Embryonic facial prominence (tissue), 1 donor: Measurements from ENCODE around the gene ABCA4.

Experiments
- DNase-seq: peaks from one replicate; pipeline ENCODE4 v3.0.0-alpha.2; 2016; ENCODE audit errors: extremely low spot score

The ABCA4 gene

DNA sequence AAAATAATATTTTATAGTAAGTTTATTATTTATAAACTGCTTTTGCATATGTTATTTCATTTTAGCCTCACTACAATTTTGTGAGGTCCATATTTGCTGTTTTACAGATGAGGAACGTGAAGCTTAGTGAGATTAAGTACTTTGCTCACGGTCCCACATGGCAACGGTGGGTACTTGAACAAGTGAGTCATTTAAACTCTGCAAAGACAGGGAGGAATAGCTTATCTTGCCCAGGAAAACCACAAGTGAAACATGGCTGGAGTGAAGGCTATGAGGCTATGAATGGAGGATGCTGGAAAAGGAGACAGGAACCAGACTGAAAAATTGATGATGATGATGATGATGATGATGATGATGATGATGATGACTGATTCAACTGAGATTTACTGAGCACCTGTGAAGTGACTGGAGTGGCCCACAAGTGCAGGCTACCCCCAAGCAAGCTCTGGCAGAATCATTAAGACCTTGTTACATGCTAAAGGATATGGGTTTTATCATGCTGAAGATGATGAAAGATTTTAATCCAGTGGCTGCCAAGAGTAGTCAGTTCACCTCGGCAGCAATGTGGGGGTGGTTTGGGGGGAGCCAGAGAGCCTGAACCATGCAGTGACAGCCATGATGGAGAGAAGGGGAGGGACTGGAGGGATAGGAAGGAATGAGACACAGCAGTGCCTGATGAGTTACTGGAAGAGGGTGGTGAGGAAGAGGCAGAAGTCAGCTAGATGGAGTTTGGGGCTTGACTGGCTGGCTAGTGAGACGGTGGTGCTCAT, 1.4 kb upstream of the ABCA4 start:
- no peak for DNase-seq

DNA sequence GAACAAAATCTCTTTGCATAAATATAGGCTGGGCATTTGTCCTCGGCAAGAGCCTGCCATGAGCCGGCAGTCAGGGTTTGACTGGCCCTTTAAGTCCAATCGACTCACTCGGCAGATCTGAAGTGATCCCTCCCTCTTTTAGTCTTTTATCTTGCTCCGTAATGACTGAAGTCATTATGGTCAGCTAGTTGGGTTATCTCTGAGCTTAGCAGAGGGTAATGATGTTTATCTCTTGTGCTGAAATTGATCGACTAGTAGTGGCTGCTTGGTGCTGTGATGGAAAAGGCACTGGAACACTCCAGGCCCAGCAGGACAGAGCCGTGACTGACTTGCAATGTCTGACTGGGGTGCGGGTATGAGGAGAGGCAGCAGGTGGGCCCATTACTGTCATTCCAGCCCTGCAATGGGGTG, 468 bp upstream of the ABCA4 start:
- DNase-seq = no peak

- no peak for DNase-seq
These were observed 412 bp downstream of the ABCA4 start for GRCh38 chr1:94120570-94120901.

DNA sequence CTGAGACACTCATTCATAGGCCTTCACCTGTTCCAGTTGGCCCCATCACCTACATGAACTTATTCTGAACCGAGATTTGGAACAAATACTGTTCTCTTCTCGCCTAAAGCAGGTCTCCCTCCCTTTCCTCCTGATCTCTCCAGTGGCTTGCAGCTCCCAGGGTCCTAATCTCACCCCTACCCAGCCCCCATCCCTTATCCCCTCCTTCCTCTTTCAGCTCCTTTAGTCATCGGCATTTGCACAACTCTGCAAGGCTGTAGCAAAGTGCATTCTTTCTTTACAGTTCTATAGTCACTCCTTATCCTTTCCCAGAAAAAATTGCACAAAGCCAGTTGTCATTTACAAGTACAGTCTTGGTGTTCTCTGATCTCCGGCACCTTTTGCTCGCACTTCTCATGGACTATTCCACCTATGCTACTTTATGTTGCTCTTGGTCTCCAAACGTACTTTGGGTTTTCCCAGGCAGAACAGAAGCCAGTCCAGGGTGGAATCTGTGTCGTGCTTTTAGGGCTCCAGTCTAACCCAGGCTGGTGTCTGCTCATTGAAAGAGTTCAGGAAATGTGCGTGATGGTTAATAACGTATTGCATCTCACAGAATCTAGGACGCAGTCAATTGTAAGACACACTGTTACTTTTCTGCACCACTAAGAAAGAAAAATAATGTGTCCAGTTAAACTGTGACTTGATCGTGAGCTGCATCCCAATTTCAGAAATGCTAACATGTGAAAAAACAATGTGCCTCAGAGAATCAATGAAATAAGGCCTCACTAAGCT, 965 bp downstream of the ABCA4 start:
- no peak for DNase-seq

DNA sequence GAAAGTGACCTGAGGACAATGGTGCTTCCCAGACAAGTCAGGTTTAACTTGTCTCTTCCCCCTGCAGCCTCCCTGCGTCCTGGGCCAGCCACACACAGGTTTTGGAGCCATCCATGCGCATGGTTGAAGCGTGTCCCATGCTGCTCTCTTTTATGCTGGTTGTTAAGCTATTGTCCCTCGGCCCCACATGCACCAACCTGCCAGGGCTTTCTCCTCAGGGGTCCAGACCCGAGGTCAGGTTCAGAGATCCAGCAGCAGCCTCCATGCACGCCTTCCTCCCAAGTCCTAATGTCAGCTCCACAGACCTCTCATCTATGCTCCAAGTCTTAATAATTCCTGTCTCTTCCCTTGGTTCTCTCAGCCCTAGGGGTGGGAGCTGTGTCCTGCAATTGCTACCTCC, 1.6 kb downstream of the ABCA4 start:
- DNase-seq = no peak

DNA sequence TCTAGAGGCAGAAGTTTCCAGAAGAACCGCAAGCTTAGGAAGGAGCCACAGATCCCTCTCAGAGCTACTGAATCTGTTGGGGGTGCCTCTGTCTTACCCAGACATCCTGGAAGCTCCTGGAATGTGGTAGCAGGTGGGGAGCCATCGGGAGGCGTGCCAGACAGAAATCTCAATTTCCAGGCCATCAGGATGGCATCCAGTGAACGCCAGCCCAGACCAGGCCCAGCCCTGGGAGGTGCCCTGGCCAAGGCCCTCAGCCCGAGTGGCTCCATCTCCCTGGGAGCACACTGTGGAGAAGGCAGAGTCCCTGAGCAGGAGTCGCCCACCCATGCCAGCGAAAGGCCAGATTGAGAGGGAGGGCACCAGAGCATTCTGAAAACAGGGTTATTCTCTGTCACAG, 2.5 kb downstream of the ABCA4 start:
- no peak for DNase-seq

DNA sequence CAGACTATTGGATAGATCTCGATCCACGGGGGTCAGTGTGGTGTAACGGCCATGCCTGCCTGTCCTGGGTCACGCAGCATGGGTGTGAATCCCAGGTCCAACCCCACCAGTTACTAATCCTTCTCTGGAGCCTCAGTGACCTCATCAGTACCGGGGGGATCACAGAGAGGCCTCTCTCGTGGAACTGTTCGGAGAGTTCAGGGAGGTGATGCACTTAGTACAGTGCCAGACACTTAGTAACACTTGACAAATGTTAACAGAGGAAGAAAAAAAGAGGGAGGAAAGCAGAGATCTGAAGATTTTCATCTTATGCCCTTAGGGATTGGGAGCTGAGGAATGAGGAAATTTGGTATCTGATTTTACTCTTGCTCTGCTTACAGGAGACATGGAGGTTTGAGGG, 2.9 kb downstream of the ABCA4 start:
- DNase-seq = no peak

- no peak for DNase-seq
These were observed 3.6 kb downstream of the ABCA4 start for GRCh38 chr1:94117259-94117851.

DNA sequence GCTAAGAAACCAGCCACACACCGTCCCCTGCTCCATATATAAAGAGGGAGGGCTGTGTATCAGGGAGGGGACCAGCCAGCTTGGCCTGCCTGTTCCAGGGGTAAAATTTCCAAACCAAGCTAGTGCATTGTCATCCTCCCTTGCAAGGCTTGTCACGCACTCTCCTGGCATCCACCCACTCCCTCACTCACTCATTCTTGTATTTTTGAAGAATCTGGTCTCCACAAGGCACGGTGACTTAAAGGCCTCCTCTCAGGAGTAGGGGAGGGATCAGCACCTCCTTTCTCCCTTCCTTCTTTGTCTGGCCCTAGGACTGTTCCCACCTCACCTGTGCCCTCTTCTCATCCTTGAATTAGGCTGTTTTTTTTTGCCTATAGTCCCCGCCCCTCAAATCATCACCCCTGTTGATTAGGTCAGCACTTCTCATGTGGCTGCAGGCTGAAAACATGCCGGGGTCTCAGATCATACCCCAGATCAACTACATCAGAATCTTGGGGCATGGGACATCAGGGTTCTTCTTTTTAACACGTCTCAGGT, 5.0 kb downstream of the ABCA4 start:
- DNase-seq = no peak

- no peak for DNase-seq
These were observed 5.6 kb downstream of the ABCA4 start for GRCh38 chr1:94115254-94115899.

DNA sequence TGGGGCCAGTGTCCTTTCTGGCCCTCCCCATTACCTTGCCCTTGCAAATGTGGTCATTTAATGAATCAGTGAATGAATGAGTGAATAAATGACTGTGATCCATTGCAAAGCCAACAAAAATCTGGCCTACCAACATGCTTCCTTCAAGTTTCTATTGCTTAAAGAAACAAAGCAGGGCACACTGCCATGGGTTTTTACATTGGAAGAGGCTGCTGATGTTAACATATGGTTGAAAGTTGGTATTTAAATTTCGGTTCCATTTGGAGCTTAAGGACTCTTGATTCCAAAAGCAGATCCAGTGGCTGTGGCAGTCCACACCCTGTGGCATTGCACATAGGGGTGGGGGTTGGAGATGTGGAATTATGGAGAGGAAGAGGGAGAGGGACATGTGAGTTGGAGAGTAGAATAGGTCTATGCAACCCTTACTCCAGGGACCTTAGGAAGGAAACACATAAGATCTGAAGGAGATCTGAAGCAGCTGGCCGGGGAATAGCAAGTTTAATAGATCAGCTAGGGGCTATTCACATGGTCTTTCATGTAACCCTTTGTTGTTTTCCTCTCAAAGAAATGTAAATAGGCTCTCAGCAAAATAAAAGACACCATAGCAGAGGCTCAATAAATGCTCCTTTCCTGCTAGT, 7.2 kb downstream of the ABCA4 start:
- no peak for DNase-seq

DNA sequence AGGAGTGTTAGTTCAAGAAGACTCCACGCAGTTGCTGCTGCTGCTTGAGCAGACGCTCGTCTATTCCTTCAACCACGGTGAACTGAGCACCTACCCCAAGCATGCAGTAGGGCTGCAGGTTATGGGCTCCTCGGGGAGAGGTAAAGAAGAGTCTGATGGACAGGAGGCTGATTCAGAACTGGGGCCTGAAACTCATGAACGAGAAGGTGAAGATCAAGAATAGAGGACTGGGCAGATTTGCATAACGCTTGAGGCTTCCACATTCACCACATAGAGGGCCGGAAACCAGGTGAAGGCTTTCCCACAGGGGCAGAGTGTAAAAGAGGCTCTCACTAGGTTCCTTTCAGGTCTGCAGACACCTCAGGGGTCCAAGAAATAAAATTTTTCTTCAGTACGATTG, 9.1 kb downstream of the ABCA4 start:
- no peak for DNase-seq

DNA sequence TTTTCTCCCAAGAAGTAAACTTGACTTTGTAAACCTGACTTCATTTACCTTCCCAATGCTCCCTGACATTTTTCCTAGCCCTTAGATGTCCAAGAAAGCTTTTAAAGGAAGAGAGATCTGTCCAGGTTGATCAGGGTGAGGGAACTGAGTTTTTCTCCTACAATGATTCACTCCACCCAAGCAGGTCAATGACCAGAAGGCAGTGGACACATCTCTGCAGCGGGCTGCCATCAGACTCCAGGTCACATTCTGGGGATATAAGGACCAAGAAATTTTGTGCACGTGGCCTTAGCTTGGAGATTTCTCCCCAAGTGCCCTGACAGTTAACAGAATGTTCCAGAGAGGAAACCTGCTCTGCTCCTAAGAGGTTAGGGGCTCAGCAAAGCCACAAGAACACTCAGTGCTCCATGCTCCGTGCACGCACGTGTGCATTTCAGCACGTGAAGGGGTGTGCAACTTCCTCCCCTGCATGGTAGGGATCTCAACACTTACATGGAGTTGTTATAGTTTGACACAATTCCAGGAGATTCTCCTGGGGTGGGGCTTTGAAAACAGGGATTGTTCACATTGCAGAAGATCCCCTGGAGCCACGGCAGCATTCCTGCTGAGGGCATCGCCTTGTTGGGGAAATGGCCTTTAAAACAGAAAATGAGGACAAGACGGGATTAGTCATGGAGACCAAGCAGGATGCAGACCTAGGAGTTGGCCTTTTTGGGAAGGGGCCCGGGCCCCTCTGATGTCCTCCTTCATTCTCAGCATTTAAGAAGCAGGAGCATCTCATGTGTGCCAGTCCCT, 9.8 kb downstream of the ABCA4 start:
- no peak for DNase-seq

- no peak for DNase-seq
These were observed 10.8 kb downstream of the ABCA4 start for GRCh38 chr1:94110021-94110761.

DNA sequence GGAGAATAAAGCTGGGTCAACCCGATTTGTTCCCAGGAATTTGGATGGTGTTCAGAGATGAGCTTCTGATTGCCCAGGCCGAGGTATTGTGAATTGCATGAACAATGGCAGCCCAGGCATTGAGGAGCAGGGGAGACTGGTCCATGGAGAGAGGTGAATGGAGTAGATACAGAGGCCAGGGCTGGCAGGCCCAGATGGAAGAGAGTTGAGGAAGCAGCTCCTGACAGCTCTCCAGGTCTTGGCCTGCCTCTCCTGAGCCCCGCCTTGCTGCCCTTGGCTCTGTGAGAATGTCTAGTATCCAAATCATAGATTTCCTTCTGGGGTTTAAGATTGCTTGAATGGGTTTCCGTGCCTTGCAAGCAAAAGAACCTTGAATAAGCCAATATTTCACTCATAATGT, 11.5 kb downstream of the ABCA4 start:
- DNase-seq = no peak

- no peak for DNase-seq
These were observed 13.8 kb downstream of the ABCA4 start for GRCh38 chr1:94107141-94107540.

DNA sequence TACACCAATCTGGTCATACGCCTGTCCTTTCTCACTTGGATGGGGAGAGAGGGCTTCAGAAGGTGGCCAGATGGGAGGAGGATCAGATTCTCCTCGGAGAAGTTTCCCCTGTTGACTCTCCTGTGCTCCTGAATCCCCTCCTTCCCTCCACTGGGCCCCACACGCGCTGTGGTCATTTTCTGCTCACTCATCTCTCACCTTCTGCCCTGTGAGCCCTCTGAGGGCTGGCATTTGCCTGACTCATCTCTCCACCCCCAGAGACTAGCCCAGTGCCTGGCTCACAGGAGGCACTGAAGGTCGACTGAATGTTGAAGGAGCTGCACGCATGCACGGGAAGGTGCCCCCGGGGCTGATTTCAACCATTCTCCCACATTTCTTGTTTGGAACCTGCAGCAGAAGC, 14.2 kb downstream of the ABCA4 start:
- no peak for DNase-seq

- no peak for DNase-seq
These were observed 14.9 kb downstream of the ABCA4 start for GRCh38 chr1:94105957-94106529.

DNA sequence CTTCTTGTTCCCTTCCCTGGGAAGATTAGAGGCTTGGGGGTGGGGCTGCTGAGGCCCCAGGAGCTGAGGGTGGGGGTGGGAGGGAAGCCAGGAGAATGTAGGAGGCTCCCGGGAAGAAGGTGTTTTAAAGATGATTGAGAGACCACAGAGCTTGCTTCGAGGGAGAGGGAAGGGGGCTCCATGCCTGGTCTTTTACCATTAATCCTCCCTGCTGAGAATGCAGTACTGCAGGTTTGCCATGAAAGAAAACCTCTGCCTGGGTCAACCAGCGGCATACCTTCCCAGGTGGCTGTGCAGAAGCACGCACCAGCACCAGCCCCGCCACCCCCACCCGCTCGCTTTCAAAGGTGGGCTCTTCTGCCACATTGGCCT, 15.4 kb downstream of the ABCA4 start:
- no peak for DNase-seq
